ENCODE data around the gene GOLGA7B. TPM values are rescaled to one million over a fixed set of nuclear protein-coding genes. Genes with fewer than 3 reads are reported as not detected.

Gene GOLGA7B
- total RNA-seq, 3 donors from 2014 or later (not counting 1 experiment from before 2014, with no cell fraction given): 4.1 to 4.6 (median 4.1) TPM

DNA sequence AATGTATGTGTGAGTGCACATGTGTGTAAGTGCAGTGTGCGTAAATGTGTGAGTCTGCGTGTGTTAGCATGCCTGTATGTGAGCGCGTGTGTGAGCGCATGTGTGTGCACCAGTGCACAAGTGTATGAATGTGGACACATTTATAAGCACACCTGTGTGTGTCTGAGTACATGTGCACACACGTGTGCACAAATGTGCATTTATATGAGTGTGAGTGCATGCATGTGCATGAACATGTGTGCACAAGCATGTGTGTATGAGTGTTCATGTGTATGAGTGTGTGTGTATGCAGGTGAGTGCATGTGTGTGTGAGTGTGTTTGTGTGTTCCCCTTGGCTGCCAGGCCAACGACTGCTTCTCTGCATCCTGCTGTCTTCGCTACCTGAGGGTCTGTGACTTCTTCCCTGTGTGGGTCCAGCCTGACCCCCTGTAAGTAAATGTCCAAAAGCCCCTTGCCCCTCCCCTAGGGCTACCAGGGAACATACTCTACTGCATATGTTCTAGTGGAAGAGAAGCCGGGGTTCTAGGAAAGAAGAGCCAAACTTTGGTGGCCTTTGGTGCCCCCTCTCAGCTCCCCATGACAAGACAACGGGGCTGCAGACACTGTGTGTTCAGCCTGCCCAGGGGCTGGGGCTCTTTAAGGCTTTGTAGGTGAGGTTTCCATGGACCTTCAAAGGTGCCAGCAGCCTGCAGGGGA, 17.0 kb downstream of the GOLGA7B start:
- TF ChIP-seq, protein P1, sequence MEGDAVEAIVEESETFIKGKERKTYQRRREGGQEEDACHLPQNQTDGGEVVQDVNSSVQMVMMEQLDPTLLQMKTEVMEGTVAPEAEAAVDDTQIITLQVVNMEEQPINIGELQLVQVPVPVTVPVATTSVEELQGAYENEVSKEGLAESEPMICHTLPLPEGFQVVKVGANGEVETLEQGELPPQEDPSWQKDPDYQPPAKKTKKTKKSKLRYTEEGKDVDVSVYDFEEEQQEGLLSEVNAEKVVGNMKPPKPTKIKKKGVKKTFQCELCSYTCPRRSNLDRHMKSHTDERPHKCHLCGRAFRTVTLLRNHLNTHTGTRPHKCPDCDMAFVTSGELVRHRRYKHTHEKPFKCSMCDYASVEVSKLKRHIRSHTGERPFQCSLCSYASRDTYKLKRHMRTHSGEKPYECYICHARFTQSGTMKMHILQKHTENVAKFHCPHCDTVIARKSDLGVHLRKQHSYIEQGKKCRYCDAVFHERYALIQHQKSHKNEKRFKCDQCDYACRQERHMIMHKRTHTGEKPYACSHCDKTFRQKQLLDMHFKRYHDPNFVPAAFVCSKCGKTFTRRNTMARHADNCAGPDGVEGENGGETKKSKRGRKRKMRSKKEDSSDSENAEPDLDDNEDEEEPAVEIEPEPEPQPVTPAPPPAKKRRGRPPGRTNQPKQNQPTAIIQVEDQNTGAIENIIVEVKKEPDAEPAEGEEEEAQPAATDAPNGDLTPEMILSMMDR (IDR thresholded peaks at IDR 0.05): no peak
- no peak for ATAC-seq
- Histone ChIP-seq H3K27ac (ENCODE audit: low read length) (no peak overlapping the region), H3K4me3 (ENCODE audit: low read length) (no peak overlapping the region), H3K27me3 (ENCODE audit: control insufficient read depth, insufficient read depth, low read length) (no peaks in the 10 kb centered on the region), H3K9me3 (ENCODE audit: control insufficient read depth, insufficient read depth, low read length) (no peaks in the 10 kb centered on the region), H3K4me1 (ENCODE audit: control insufficient read depth, insufficient read depth, low read length) (peaks cover 24% of the 10 kb centered on the region), H3K36me3 (ENCODE audit: control insufficient read depth, insufficient read depth, low read length) (no peaks in the 10 kb centered on the region)
- Mint-ChIP-seq H3K4me3 (peak overlapping the region; percentile 21), H3K27ac (peak overlapping the region in 1 of 2 donors; percentile 14), H3K27me3 (ENCODE audit: low read depth in 2 of 2) (no peaks in the 10 kb centered on the region), H3K36me3 (no peaks in the 10 kb centered on the region), H3K4me1 (peaks cover 46 to 49% of the 10 kb centered on the region in 2 donors), H3K9me3 (no peaks in the 10 kb centered on the region)
- 96% methylated on average over 10 of the region's 10 CpGs for WGBS (ENCODE audit: insufficient coverage)
- no peak for DNase-seq
- intact Hi-C loops (cut with micrococcal nuclease): no loop called here

DNA sequence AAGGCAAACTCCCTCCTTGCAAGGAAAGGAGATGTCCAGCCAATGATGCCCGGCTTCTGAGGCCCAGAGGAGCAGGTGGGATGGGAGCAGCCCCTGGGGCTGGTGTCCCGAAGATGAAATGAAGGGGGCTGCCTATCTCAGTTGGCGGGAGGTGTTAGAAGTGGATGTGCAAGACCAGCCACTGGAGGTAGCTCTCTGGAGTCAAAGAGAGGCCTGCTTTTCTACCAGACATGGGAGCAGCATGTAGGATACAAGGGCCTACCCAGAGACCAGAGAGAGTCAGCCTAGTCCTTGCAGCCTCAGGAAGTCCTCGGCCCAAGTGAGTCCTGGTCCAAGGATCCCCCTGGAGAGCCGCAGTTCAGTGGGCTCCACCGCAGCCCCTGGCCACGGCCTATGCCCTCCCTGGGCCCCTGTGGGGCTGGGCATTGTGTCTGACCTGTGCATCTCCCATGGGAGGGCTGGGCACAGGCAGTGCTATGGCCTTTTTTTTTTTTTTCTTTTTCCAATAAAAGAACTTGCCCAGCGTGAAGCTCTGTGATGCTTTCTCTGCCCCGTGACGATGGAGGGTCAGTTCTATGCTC, 17.7 kb downstream of the GOLGA7B start:
- no peak for ATAC-seq
- TF ChIP-seq, protein P1 (IDR thresholded peaks at IDR 0.05): no peak
- no peak for DNase-seq
- Mint-ChIP-seq H3K27ac (peak overlapping the region in 1 of 2 donors; percentile 14), H3K4me3 (peak overlapping the region; percentile 21), H3K36me3 (no peaks in the 10 kb centered on the region), H3K9me3 (no peaks in the 10 kb centered on the region), H3K4me1 (peaks cover 46 to 49% of the 10 kb centered on the region in 2 donors), H3K27me3 (ENCODE audit: low read depth in 2 of 2) (no peaks in the 10 kb centered on the region)
- Histone ChIP-seq H3K4me3 (ENCODE audit: low read length) (no peak overlapping the region), H3K36me3 (ENCODE audit: control insufficient read depth, insufficient read depth, low read length) (no peaks in the 10 kb centered on the region), H3K27me3 (ENCODE audit: control insufficient read depth, insufficient read depth, low read length) (no peaks in the 10 kb centered on the region), H3K9me3 (ENCODE audit: control insufficient read depth, insufficient read depth, low read length) (no peaks in the 10 kb centered on the region), H3K4me1 (ENCODE audit: control insufficient read depth, insufficient read depth, low read length) (peaks cover 24% of the 10 kb centered on the region), H3K27ac (ENCODE audit: low read length) (no peak overlapping the region)
- intact Hi-C loops (cut with micrococcal nuclease): no loop called here
- 92% methylated on average over 10 of the region's 10 CpGs for WGBS (ENCODE audit: insufficient coverage)

DNA sequence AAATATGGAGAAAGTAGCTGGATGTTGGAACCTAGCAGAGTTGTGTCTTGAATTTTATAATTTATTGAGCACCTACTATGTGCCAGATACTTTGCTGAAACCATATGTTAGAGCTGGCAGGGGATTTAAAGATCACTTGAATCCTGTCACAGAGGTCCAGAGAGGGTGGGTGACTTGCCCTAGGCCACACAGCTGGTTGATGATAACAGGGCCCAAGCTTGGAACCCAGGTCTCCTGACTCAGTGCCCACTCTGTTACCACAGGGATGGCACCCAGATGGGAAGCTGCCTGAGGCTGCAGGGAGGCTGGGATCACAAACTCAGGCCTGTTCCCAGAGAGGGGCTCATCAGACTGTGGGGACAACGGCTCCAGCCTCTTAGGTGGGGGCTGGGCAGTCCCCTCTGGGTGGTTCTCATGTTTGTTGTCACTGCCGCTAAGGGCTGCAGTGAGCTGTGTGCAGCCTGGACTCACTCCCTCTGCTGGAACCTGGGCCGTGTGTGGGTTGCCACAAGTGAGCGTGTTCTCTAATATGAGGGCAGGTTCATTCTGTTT, 18.6 kb downstream of the GOLGA7B start:
- intact Hi-C loops (cut with micrococcal nuclease): no loop called here
- peaks cover 24% of the 10 kb centered on the region for H3K4me1 ChIP-seq (ENCODE audit: control insufficient read depth, insufficient read depth, low read length)
- WGBS (ENCODE audit: insufficient coverage): 76% methylated on average over 4 of the region's 4 CpGs
- peak overlapping the region; percentile 77 for H3K4me3 Mint-ChIP-seq
- H3K27me3 Mint-ChIP-seq (ENCODE audit: low read depth in 2 of 2): no peaks in the 10 kb centered on the region
- no peaks in the 10 kb centered on the region for H3K9me3 ChIP-seq (ENCODE audit: control insufficient read depth, insufficient read depth, low read length)
- no peak overlapping the region for H3K4me3 ChIP-seq (ENCODE audit: low read length)
- H3K36me3 ChIP-seq (ENCODE audit: control insufficient read depth, insufficient read depth, low read length): no peaks in the 10 kb centered on the region
- no peaks in the 10 kb centered on the region for H3K27me3 ChIP-seq (ENCODE audit: control insufficient read depth, insufficient read depth, low read length)
- no peak overlapping the region for H3K27ac ChIP-seq (ENCODE audit: low read length)
- DNase-seq (no peak), ATAC-seq (no peak)
- H3K9me3 Mint-ChIP-seq: no peaks in the 10 kb centered on the region
- peaks cover 46 to 52% of the 10 kb centered on the region in 2 donors for H3K4me1 Mint-ChIP-seq
- TF ChIP-seq, protein P1 (IDR thresholded peaks at IDR 0.05): no peak
- peak overlapping the region in 1 of 2 donors; percentile 13 for H3K27ac Mint-ChIP-seq
- no peaks in the 10 kb centered on the region for H3K36me3 Mint-ChIP-seq
